Measurements from ENCODE around the gene DNAH3.

GRCh38 chr16:20987049-20987448 lies 163.6 kb downstream of the DNAH3 start:
- TF ChIP-seq POLR2AphosphoS5 (IDR thresholded peaks at IDR 0.05; ENCODE audit: low read depth), result no peak
- TF ChIP-seq JUNB (IDR thresholded peaks at IDR 0.05; ENCODE audit: unreplicated experiment), result no peak
- no peak for TF ChIP-seq CTCF (conservative IDR thresholded peaks at IDR 0.05; ENCODE audit: low read depth in 2 of 2)
- TF ChIP-seq ZNF114 (CRISPR knock-in tag; IDR thresholded peaks at IDR 0.05), result no peak
- TF ChIP-seq EZH2phosphoT487 (IDR thresholded peaks at IDR 0.05; ENCODE audit: unreplicated experiment), result no peak
- TF ChIP-seq EZH2 (IDR thresholded peaks at IDR 0.05; ENCODE audit: low read depth, unreplicated experiment), result no peak

Measured in GM23338 (cell line).